CD4-positive, alpha-beta memory T cell (primary cell): Measurements from ENCODE around the gene MUC3A. TPM values are rescaled to one million over a fixed set of nuclear protein-coding genes. Genes with fewer than 3 reads are reported as not detected.
"Not testable (repeated sequence)": the region's sequence is repeated elsewhere in the genome, so short reads cannot be mapped to it uniquely, and the experiment has no call there.

Experiments used
- CTCF ChIA-PET: fragments of 350-600 bp; sonication (Branson Sonifier 250); formaldehyde crosslinking; loops from one replicate; lab custom pipeline; 2021; ENCODE audit warnings: inconsistent platforms; ENCODE audit not compliant: partially characterized antibody; lab: Charles Lee
- POLR2A ChIA-PET: fragments of 350-600 bp; sonication (Branson Sonifier 250); formaldehyde crosslinking; loops from one replicate; lab custom pipeline; 2021; ENCODE audit not compliant: partially characterized antibody; lab: Charles Lee
- DNase-seq, 5 donors: peaks; one replicate each; pipeline versions ENCODE4 v3.0.0 to v3.0.0-alpha.2; 2020 to 2022; ENCODE audit warnings: mixed read lengths in 1 of 5
- H3K27ac ChIP-seq: one replicate; pipeline ENCODE4 v1.7.0; 2013; ENCODE audit warnings: low read depth, low read length
- H3K27me3 ChIP-seq: 2 replicates; pipeline ENCODE4 v1.7.0; 2013; ENCODE audit warnings: mild to moderate bottlenecking, low read length, moderate library complexity; ENCODE audit not compliant: insufficient read depth
- H3K36me3 ChIP-seq: 2 replicates; pipeline ENCODE4 v1.7.0; 2013; ENCODE audit warnings: mild to moderate bottlenecking, low read length, moderate library complexity; ENCODE audit not compliant: insufficient read depth
- H3K4me1 ChIP-seq: 2 replicates; pipeline ENCODE4 v1.7.0; 2013; ENCODE audit warnings: mild to moderate bottlenecking, low read length, moderate library complexity; ENCODE audit not compliant: insufficient read depth
- H3K4me3 ChIP-seq, 2 donors: one replicate each; pipeline ENCODE4 v1.7.0; 2013; ENCODE audit warnings: low read length in 2 of 2, mild to moderate bottlenecking in 1 of 2
- H3K9me3 ChIP-seq, 2 donors: one replicate each; pipeline ENCODE4 v1.7.0; 2013; ENCODE audit warnings: low read length in 2 of 2, control low read depth in 1 of 2; ENCODE audit not compliant: control insufficient read depth in 1 of 2
- H3K27ac Mint-ChIP-seq, 7 donors: one replicate each; pipeline ENCODE4 v1.8.0; 2020 to 2021; ENCODE audit warnings: mixed read lengths in 7 of 7, mild to moderate bottlenecking in 6 of 7, inconsistent platforms in 3 of 7, moderate library complexity in 3 of 7
- H3K27me3 Mint-ChIP-seq, 2 donors: one replicate each; pipeline ENCODE4 v1.8.0; 2020 to 2021; ENCODE audit warnings: mixed read lengths in 2 of 2
- H3K36me3 Mint-ChIP-seq, 2 donors: one replicate each; pipeline ENCODE4 v1.8.0; 2020 to 2021; ENCODE audit warnings: mixed read lengths in 2 of 2, inconsistent platforms in 1 of 2, mild to moderate bottlenecking in 1 of 2
- H3K4me1 Mint-ChIP-seq, 4 donors: one replicate each; pipeline ENCODE4 v1.8.0; 2020 to 2021; ENCODE audit warnings: mixed read lengths in 4 of 4, mild to moderate bottlenecking in 1 of 4
- H3K4me3 Mint-ChIP-seq, 8 donors: one replicate each; pipeline ENCODE4 v1.8.0; 2020 to 2021; ENCODE audit warnings: mixed read lengths in 8 of 8, mild to moderate bottlenecking in 7 of 8, moderate library complexity in 6 of 8, inconsistent platforms in 3 of 8
- H3K9me3 Mint-ChIP-seq, 8 donors: one replicate each; pipeline ENCODE4 v1.8.0; 2020 to 2021; ENCODE audit warnings: mixed read lengths in 8 of 8, mild to moderate bottlenecking in 5 of 8, inconsistent platforms in 3 of 8, moderate library complexity in 1 of 8
- intact Hi-C: fragments of 100-400 bp; cut with micrococcal nuclease; formaldehyde crosslinking; loops from one replicate; pipeline ENCODE4 v1.15.1; 2023
- polyA plus RNA-seq, 2 donors: library from polyadenylated mRNA; unstranded; fragments of 300-500 nt; fragmentation: Illumina TruSeq; gene quantifications; one replicate each; pipeline ENCODE4 v1.2.3, GENCODE V29; 2021
- total RNA-seq, 2 experiments: library from RNA; stranded (reverse); gene quantifications; one replicate each; pipeline ENCODE4 v1.2.3, GENCODE V29; 2021

Gene MUC3A
- total and polyA plus RNA-seq, 4 experiments from 2014 or later: not detected

GRCh38 chr7:100985033-100985797, 35.9 kb downstream of the MUC3A start:
- H3K27ac Mint-ChIP-seq, POLR2A ChIA-PET, H3K4me1 ChIP-seq, H3K4me1 Mint-ChIP-seq, DNase-seq, CTCF ChIA-PET, H3K27me3 ChIP-seq, H3K36me3 Mint-ChIP-seq, H3K9me3 ChIP-seq, H3K9me3 Mint-ChIP-seq, H3K36me3 ChIP-seq, H3K27me3 Mint-ChIP-seq, H3K27ac ChIP-seq, H3K4me3 ChIP-seq, H3K4me3 Mint-ChIP-seq, intact Hi-C loops: not testable (repeated sequence)

GRCh38 chr7:100991631-100992030, 42.3 kb downstream of the MUC3A start:
- intact Hi-C loops: no loop called here
- Mint-ChIP-seq H3K9me3 (peaks cover 0 to 2% (median 0%) of the 10 kb centered on the region in 8 donors), H3K27ac (no peak overlapping the region), H3K4me3 (no peak overlapping the region), H3K36me3 (no peaks in the 10 kb centered on the region), H3K27me3 (no peaks in the 10 kb centered on the region), H3K4me1 (no peaks in the 10 kb centered on the region)
- no peaks in the 10 kb centered on the region for H3K9me3 ChIP-seq
- H3K4me1 ChIP-seq: no peaks in the 10 kb centered on the region
- H3K36me3 ChIP-seq: no peaks in the 10 kb centered on the region
- ChIA-PET POLR2A (no interaction called here), CTCF (no interaction called here)
- H3K27ac ChIP-seq: no peak overlapping the region
- H3K27me3 ChIP-seq: no peaks in the 10 kb centered on the region
- DNase-seq: no peak
- H3K4me3 ChIP-seq: no peak overlapping the region

GRCh38 chr7:100992280-100992679, 42.9 kb downstream of the MUC3A start:
- intact Hi-C loops, H3K9me3 Mint-ChIP-seq, H3K27ac ChIP-seq, H3K27me3 ChIP-seq, H3K36me3 Mint-ChIP-seq, H3K36me3 ChIP-seq, CTCF ChIA-PET, POLR2A ChIA-PET, H3K9me3 ChIP-seq, H3K27me3 Mint-ChIP-seq, H3K27ac Mint-ChIP-seq, H3K4me3 Mint-ChIP-seq, H3K4me1 Mint-ChIP-seq, DNase-seq, H3K4me1 ChIP-seq, H3K4me3 ChIP-seq: not testable (repeated sequence)

- H3K27me3 Mint-ChIP-seq, H3K27me3 ChIP-seq, H3K36me3 Mint-ChIP-seq, intact Hi-C loops, H3K9me3 ChIP-seq, H3K4me1 Mint-ChIP-seq, POLR2A ChIA-PET, H3K27ac Mint-ChIP-seq, H3K36me3 ChIP-seq, H3K9me3 Mint-ChIP-seq, CTCF ChIA-PET, H3K4me3 Mint-ChIP-seq, H3K4me1 ChIP-seq, DNase-seq, H3K4me3 ChIP-seq, H3K27ac ChIP-seq: not testable (repeated sequence)
These were observed 45.3 kb downstream of the MUC3A start for GRCh38 chr7:100994671-100995070.

GRCh38 chr7:100998530-100998929, 49.2 kb downstream of the MUC3A start:
- H3K4me1 ChIP-seq, H3K27ac Mint-ChIP-seq, CTCF ChIA-PET, H3K27me3 Mint-ChIP-seq, H3K36me3 ChIP-seq, H3K4me3 Mint-ChIP-seq, H3K27me3 ChIP-seq, H3K27ac ChIP-seq, POLR2A ChIA-PET, H3K4me3 ChIP-seq, DNase-seq, intact Hi-C loops, H3K4me1 Mint-ChIP-seq, H3K9me3 Mint-ChIP-seq, H3K9me3 ChIP-seq, H3K36me3 Mint-ChIP-seq: not testable (repeated sequence)

- CTCF ChIA-PET, H3K27me3 ChIP-seq, H3K27ac Mint-ChIP-seq, H3K36me3 Mint-ChIP-seq, H3K9me3 ChIP-seq, H3K36me3 ChIP-seq, DNase-seq, H3K27ac ChIP-seq, POLR2A ChIA-PET, H3K4me3 Mint-ChIP-seq, intact Hi-C loops, H3K9me3 Mint-ChIP-seq, H3K4me1 ChIP-seq, H3K4me3 ChIP-seq, H3K4me1 Mint-ChIP-seq, H3K27me3 Mint-ChIP-seq: not testable (repeated sequence)
These were observed 50.0 kb downstream of the MUC3A start for GRCh38 chr7:100999334-100999733.

- H3K9me3 Mint-ChIP-seq, H3K36me3 Mint-ChIP-seq, CTCF ChIA-PET, H3K4me1 ChIP-seq, POLR2A ChIA-PET, H3K4me1 Mint-ChIP-seq, H3K4me3 Mint-ChIP-seq, H3K27me3 ChIP-seq, H3K27ac Mint-ChIP-seq, H3K4me3 ChIP-seq, intact Hi-C loops, H3K36me3 ChIP-seq, H3K9me3 ChIP-seq, H3K27ac ChIP-seq, H3K27me3 Mint-ChIP-seq, DNase-seq: not testable (repeated sequence)
These were observed 50.7 kb downstream of the MUC3A start for GRCh38 chr7:101000025-101000424.

- H3K27me3 Mint-ChIP-seq, H3K4me3 Mint-ChIP-seq, H3K9me3 Mint-ChIP-seq, H3K9me3 ChIP-seq, POLR2A ChIA-PET, H3K36me3 Mint-ChIP-seq, H3K36me3 ChIP-seq, H3K4me1 Mint-ChIP-seq, H3K4me1 ChIP-seq, H3K4me3 ChIP-seq, H3K27ac Mint-ChIP-seq, DNase-seq, intact Hi-C loops, H3K27me3 ChIP-seq, CTCF ChIA-PET, H3K27ac ChIP-seq: not testable (repeated sequence)
These were observed 53.0 kb downstream of the MUC3A start for GRCh38 chr7:101002333-101002732.
